GM23248 (cell line): Measurements from ENCODE around the gene AKR1C4. TPM values are rescaled to one million over a fixed set of nuclear protein-coding genes. Genes with fewer than 3 reads are reported as not detected.
A peak's percentile ranks its signal among the peaks of the same experiment; 100 is the strongest.
"Not testable (repeated sequence)": the region's sequence is repeated elsewhere in the genome, so short reads cannot be mapped to it uniquely, and the experiment has no call there.

ENCODE experiments used
- DNase-seq: peaks from one replicate; pipeline ENCODE4 v3.0.0-alpha.2; 2015
- H2AFZ ChIP-seq: fragments of 200-600 bp; sonication (generic); 2 replicates; pipeline ENCODE4 v1.6.1; 2016; ENCODE audit warnings: antibody characterized with exemption
- H3F3A ChIP-seq: fragments of 200-600 bp; sonication (generic); 2 replicates; pipeline ENCODE4 v1.6.1; 2016; ENCODE audit warnings: mild to moderate bottlenecking, antibody characterized with exemption, mixed run types; ENCODE audit not compliant: insufficient read depth
- H3K27ac ChIP-seq: fragments of 200-600 bp; sonication (generic); 2 replicates; pipeline ENCODE4 v1.5.1; 2016; ENCODE audit warnings: mild to moderate bottlenecking
- H3K27me3 ChIP-seq: fragments of 200-600 bp; sonication (generic); replicated peaks from 2 replicates; pipeline ENCODE4 v1.6.1; 2016; ENCODE audit warnings: mild to moderate bottlenecking; ENCODE audit not compliant: insufficient read depth
- H3K36me3 ChIP-seq: fragments of 200-600 bp; sonication (generic); 2 replicates; pipeline ENCODE4 v1.6.1; 2016; ENCODE audit warnings: low read depth, mild to moderate bottlenecking
- H3K4me1 ChIP-seq: fragments of 200-600 bp; sonication (generic); 2 replicates; pipeline ENCODE4 v1.6.1; 2016; ENCODE audit warnings: mild to moderate bottlenecking; ENCODE audit not compliant: insufficient read depth
- H3K4me2 ChIP-seq: fragments of 200-600 bp; sonication (generic); one replicate; pipeline ENCODE4 v1.6.1; 2016; ENCODE audit warnings: mild to moderate bottlenecking; ENCODE audit not compliant: unreplicated experiment
- H3K4me3 ChIP-seq: fragments of 200-600 bp; sonication (generic); 2 replicates; pipeline ENCODE4 v1.5.1; 2016; ENCODE audit warnings: mild to moderate bottlenecking
- H3K79me2 ChIP-seq: fragments of 200-600 bp; sonication (generic); 2 replicates; pipeline ENCODE4 v1.6.1; 2016; ENCODE audit warnings: mild to moderate bottlenecking; ENCODE audit not compliant: insufficient read depth
- H3K9ac ChIP-seq: fragments of 200-600 bp; sonication (generic); 2 replicates; pipeline ENCODE4 v1.6.1; 2016; ENCODE audit warnings: mild to moderate bottlenecking
- H3K9me2 ChIP-seq: fragments of 200-600 bp; sonication (generic); 2 replicates; pipeline ENCODE4 v1.6.1; 2016; ENCODE audit warnings: mixed run types, mild to moderate bottlenecking, moderate library complexity; ENCODE audit not compliant: insufficient read depth
- H3K9me3 ChIP-seq: fragments of 200-600 bp; sonication (generic); one replicate; pipeline ENCODE4 v1.6.1; 2017; ENCODE audit warnings: low read depth
- H4K20me1 ChIP-seq: fragments of 200-600 bp; sonication (generic); 2 replicates; pipeline ENCODE4 v1.6.0; 2016; ENCODE audit not compliant: insufficient read depth
- EZH2 ChIP-seq: fragments of 200-600 bp; sonication (generic); IDR thresholded peaks from 2 replicates; pipeline ENCODE4 v1.6.1; 2018; ENCODE audit warnings: antibody characterized with exemption, mild to moderate bottlenecking; ENCODE audit not compliant: insufficient read depth, poor library complexity, severe bottlenecking
- EZH2phosphoT487 ChIP-seq: fragments of 200-600 bp; sonication (generic); IDR thresholded peaks from 2 replicates; pipeline ENCODE4 v1.6.1; 2018; ENCODE audit warnings: antibody characterized with exemption, moderate library complexity, mild to moderate bottlenecking, low read depth; ENCODE audit not compliant: insufficient read depth
- WGBS, 2 experiments: methylation state at CpG; one replicate each; pipeline ENCODE4 v1.1.6; 2015 to 2017; ENCODE audit warnings: low lambda C conversion rate in 2 of 2, low coverage in 1 of 2; ENCODE audit errors: missing lambda C conversion rate in 2 of 2; 5-methylcytosine and 5-hydroxymethylcytosine counted together
- in situ Hi-C: fragments of 300-500 bp; cut with MboI; formaldehyde crosslinking; loops from 2 replicates; pipeline ENCODE4 v1.15.0; 2020
- polyA plus RNA-seq: library from polyadenylated mRNA; unstranded; fragments of >200 nt; fragmentation: Nextera tagmentation; extraction: Ambion mirVana; gene quantifications from 2 replicates; pipeline ENCODE4 v1.2.1, GENCODE V29; 2016
- total RNA-seq: library from RNA; depleted of rRNA; stranded (reverse); fragments of >200 nt; shearing (Covaris generic); gene quantifications from 2 replicates; pipeline ENCODE4 v1.2.3, GENCODE V29; 2014

AKR1C4 gene
- total and polyA plus RNA-seq, 2 experiments from 2014 or later, result not detected

DNA sequence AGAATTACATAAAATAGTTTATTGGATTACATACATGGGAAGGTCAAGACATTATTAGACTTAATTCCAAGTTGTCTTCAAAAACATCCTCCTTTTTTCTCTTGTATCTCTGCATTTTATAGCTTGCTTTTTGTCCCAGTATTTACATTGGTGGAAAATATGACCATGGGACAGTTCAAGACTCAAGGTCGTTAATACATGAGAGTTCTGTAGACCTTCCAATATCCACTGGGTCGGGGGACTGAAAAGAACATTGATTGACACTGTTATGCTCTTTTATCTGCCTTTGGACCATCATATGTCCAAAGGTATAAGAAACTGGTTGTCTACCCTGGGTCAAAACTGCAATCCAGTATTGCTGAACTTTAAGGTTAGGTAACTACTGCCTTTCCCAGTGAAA, 36.7 kb downstream of the AKR1C4 start:
- H3K36me3 ChIP-seq, result no peaks in the 10 kb centered on the region
- no peaks in the 10 kb centered on the region for H3K79me2 ChIP-seq
- peaks cover 4% of the 10 kb centered on the region; the same call in 1 of the 2 replicates for H3F3A ChIP-seq
- H3K27ac ChIP-seq, result no peak overlapping the region
- no peak for DNase-seq
- WGBS, 2 experiments, result 57 to 70% methylated on average over 2 of the region's 2 CpGs
- H3K9me3 ChIP-seq, result no peaks in the 10 kb centered on the region
- H3K4me1 ChIP-seq, result 0 out of 2 replicates have a peak, but pooled peaks cover 7% of the 10 kb centered on the region
- H4K20me1 ChIP-seq, result no peaks in the 10 kb centered on the region
- H3K9me2 ChIP-seq, result no peaks in the 10 kb centered on the region
- no peak overlapping the region for H3K9ac ChIP-seq
- no peak overlapping the region for H3K4me2 ChIP-seq
- in situ Hi-C loops, result no loop called here
- H3K27me3 ChIP-seq, result 0 out of 2 replicates have a peak, but pooled peaks cover 5% of the 10 kb centered on the region
- TF ChIP-seq EZH2phosphoT487 (no peak), EZH2 (no peak)
- no peak overlapping the region for H3K4me3 ChIP-seq
- H2AFZ ChIP-seq, result no peak overlapping the region

DNA sequence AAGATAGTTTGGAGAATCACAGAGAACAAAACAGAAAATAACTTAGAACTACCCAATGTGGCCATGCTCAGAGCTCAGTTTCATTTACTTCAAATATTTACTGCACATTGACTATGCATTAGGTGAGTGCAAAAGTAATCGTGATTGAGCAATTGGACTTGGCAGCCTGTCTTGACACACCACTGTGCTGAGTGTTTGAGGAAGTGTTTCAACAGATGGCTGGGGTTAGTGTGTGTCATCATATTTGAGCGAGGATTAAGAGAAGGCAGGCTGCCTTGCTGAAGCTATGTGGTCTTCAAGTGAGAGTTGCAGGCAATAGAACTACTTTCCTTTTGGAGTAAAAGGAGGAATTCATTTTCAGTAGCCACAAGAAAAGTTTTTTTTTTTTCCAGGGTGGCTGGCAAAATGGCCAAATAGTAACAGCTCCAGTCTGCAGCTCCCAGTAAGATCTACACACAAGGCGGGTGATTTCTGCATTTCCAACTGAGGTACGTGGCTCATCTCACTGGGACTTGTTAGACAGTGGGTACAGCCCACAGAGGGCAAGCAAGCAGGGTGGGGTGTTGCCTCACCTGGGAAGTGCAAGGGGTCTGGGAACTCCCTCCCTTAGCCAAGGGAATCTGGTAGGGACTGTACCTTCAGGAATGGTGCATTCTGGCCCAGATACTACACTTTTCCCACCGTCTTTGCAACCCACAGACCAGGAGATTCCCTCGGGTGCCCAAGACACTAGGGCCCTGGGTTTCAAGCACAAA, 37.6 kb downstream of the AKR1C4 start:
- peaks cover 4% of the 10 kb centered on the region; the same call in 1 of the 2 replicates for H3F3A ChIP-seq
- in situ Hi-C loops, result no loop called here
- 45 to 47% methylated on average over 6 of the region's 6 CpGs for WGBS, 2 experiments
- H3K4me3 ChIP-seq, result no peak overlapping the region
- no peaks in the 10 kb centered on the region for H4K20me1 ChIP-seq
- no peaks in the 10 kb centered on the region for H3K79me2 ChIP-seq
- H3K27ac ChIP-seq, result no peak overlapping the region
- H3K27me3 ChIP-seq, result 0 out of 2 replicates have a peak, but pooled peaks cover 5% of the 10 kb centered on the region
- DNase-seq, result peak; percentile 70
- no peak overlapping the region for H3K9ac ChIP-seq
- H3K4me1 ChIP-seq, result 0 out of 2 replicates have a peak, but pooled peaks cover 7% of the 10 kb centered on the region
- no peaks in the 10 kb centered on the region for H3K9me2 ChIP-seq
- no peak overlapping the region for H2AFZ ChIP-seq
- no peak overlapping the region for H3K4me2 ChIP-seq
- TF ChIP-seq EZH2 (no peak), EZH2phosphoT487 (no peak)
- no peaks in the 10 kb centered on the region for H3K9me3 ChIP-seq
- H3K36me3 ChIP-seq, result no peaks in the 10 kb centered on the region

DNA sequence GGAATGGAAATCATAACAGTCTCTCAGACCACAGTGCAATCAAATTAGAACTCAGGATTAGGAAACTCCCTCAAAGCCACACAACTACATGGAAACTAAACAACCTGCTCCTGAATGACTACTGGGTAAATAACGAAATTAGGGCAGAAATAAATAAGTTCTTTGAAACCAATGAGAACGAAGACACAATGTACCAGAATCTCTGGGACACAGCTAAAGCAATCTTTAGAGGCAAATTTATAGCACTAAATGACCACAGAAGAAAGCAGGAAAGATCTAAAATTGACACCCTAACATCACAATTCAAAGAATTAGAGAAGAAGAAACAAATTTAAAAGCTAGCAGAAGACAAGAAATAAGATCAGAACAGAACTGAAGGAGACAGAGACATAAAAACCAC, 40.9 kb downstream of the AKR1C4 start:
- H3K27ac ChIP-seq, H3K4me3 ChIP-seq, H3K79me2 ChIP-seq, H3K9me3 ChIP-seq, H3K4me2 ChIP-seq, H3K9me2 ChIP-seq, H3K27me3 ChIP-seq, H3K36me3 ChIP-seq, H4K20me1 ChIP-seq, H3K4me1 ChIP-seq, H3F3A ChIP-seq, H2AFZ ChIP-seq, DNase-seq, in situ Hi-C loops, H3K9ac ChIP-seq: not testable (repeated sequence)
- WGBS, 2 experiments, result 29% methylated on average over 2 of the region's 2 CpGs

DNA sequence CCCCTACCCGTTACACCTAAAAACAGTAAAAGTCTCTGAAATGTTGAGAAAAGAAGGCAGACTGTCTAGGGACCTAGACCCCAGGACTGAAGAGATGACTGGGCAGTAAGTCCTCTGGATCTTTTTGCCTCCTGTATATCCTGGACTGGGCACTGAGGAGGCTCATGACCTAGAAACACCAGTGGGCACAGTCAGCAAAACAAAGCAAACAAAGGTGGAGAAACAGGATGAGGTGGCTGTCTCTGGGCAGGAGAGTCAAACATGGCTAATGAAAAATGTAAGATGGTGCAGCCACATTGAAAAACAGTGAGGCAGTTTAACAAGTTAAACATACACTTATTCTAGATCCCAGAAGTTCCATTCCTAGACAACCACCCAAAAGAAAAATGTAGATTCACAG, 45.9 kb downstream of the AKR1C4 start:
- Histone ChIP-seq H3K36me3 (no peaks in the 10 kb centered on the region), H3K9me2 (no peaks in the 10 kb centered on the region), H3K79me2 (no peaks in the 10 kb centered on the region), H3K4me3 (no peak overlapping the region), H2AFZ (no peak overlapping the region), H3F3A (no peaks in the 10 kb centered on the region), H3K4me1 (no peaks in the 10 kb centered on the region), H3K27ac (no peak overlapping the region), H3K27me3 (no peaks in the 10 kb centered on the region), H3K4me2 (no peak overlapping the region), H3K9ac (no peak overlapping the region), H3K9me3 (no peaks in the 10 kb centered on the region), H4K20me1 (no peaks in the 10 kb centered on the region)
- no peak for DNase-seq
- in situ Hi-C loops, result no loop called here
- 60 to 63% methylated on average over 1 of the region's 1 CpG for WGBS, 2 experiments
- TF ChIP-seq EZH2 (no peak), EZH2phosphoT487 (no peak)
